H9 (cell line): ENCODE data around the gene TTYH1. TPM values are rescaled to one million over a fixed set of nuclear protein-coding genes. Genes with fewer than 3 reads are reported as not detected.

ENCODE experiments used
- DNase-seq: peaks from one replicate; pipeline ENCODE4 v3.0.0-alpha.2; 2017
- H2AFZ ChIP-seq: one replicate; pipeline ENCODE4 v1.6.1; 2013; ENCODE audit warnings: mild to moderate bottlenecking, low read length, control low read depth, moderate library complexity
- H2AK5ac ChIP-seq: 2 replicates; pipeline ENCODE4 v1.6.1; 2013; ENCODE audit warnings: low read length, control low read depth, mixed read lengths; ENCODE audit not compliant: insufficient read length
- H2BK120ac ChIP-seq: one replicate; pipeline ENCODE4 v1.6.1; 2013; ENCODE audit warnings: low read depth, mild to moderate bottlenecking, low read length, control low read depth, inconsistent platforms; ENCODE audit not compliant: poor library complexity, severe bottlenecking
- H2BK12ac ChIP-seq: 2 replicates; pipeline ENCODE4 v1.6.1; 2013; ENCODE audit warnings: low read length, control low read depth, mixed read lengths, low read depth; ENCODE audit not compliant: insufficient read length
- H2BK15ac ChIP-seq: 2 replicates; pipeline ENCODE4 v1.6.1; 2013; ENCODE audit warnings: low read depth, low read length, control low read depth
- H2BK20ac ChIP-seq: one replicate; pipeline ENCODE4 v1.6.1; 2013; ENCODE audit warnings: low read depth, mild to moderate bottlenecking, low read length, control low read depth, inconsistent platforms; ENCODE audit not compliant: poor library complexity, severe bottlenecking
- H2BK5ac ChIP-seq: 2 replicates; pipeline ENCODE4 v1.6.1; 2013; ENCODE audit warnings: low read length, control low read depth, mixed read lengths; ENCODE audit not compliant: insufficient read length
- H3K14ac ChIP-seq: 2 replicates; pipeline ENCODE4 v1.6.1; 2013; ENCODE audit warnings: low read length, control low read depth; ENCODE audit not compliant: insufficient read depth
- H3K18ac ChIP-seq: 2 replicates; pipeline ENCODE4 v1.6.1; 2013; ENCODE audit warnings: low read depth, mild to moderate bottlenecking, mixed read lengths, low read length, control low read depth; ENCODE audit not compliant: insufficient read length
- H3K23ac ChIP-seq: 2 replicates; pipeline ENCODE4 v1.6.1; 2013; ENCODE audit warnings: low read length, control low read depth, mixed read lengths, low read depth; ENCODE audit not compliant: insufficient read length
- H3K23me2 ChIP-seq: 2 replicates; pipeline ENCODE4 v1.6.1; 2013; ENCODE audit warnings: low read depth, mild to moderate bottlenecking, mixed read lengths, low read length, control low read depth; ENCODE audit not compliant: insufficient read length, poor library complexity, severe bottlenecking
- H3K27ac ChIP-seq: 2 replicates; pipeline ENCODE4 v1.5.1; 2013; ENCODE audit warnings: low read length, control low read depth, mixed read lengths, low read depth; ENCODE audit not compliant: insufficient read length
- H3K27me3 ChIP-seq: 2 replicates; pipeline ENCODE4 v1.6.1; 2013; ENCODE audit warnings: low read length, control low read depth, inconsistent platforms; ENCODE audit not compliant: insufficient read depth
- H3K4ac ChIP-seq: 2 replicates; pipeline ENCODE4 v1.6.1; 2013; ENCODE audit warnings: low read depth, mild to moderate bottlenecking, control low read depth, inconsistent platforms, low read length, moderate library complexity
- H3K4me1 ChIP-seq: 2 replicates; pipeline ENCODE4 v1.6.1; 2013; ENCODE audit warnings: low read length, control low read depth, inconsistent platforms; ENCODE audit not compliant: insufficient read depth
- H3K4me2 ChIP-seq: 2 replicates; pipeline ENCODE4 v1.6.1; 2013; ENCODE audit warnings: low read length, control low read depth, mixed read lengths; ENCODE audit not compliant: insufficient read length, insufficient read depth
- H3K56ac ChIP-seq: 2 replicates; pipeline ENCODE4 v1.6.1; 2013; ENCODE audit warnings: low read depth, mild to moderate bottlenecking, mixed read lengths, low read length, control low read depth; ENCODE audit not compliant: insufficient read length
- H3K79me1 ChIP-seq: 2 replicates; pipeline ENCODE4 v1.6.1; 2013; ENCODE audit warnings: low read depth, mild to moderate bottlenecking, moderate library complexity, low read length, control low read depth, inconsistent platforms; ENCODE audit not compliant: insufficient read depth, poor library complexity, severe bottlenecking
- H3K79me2 ChIP-seq: 2 replicates; pipeline ENCODE4 v1.6.1; 2013; ENCODE audit warnings: low read length, control low read depth, inconsistent platforms; ENCODE audit not compliant: insufficient read depth
- H3K9ac ChIP-seq: 2 replicates; pipeline ENCODE4 v1.6.1; 2013; ENCODE audit warnings: low read length, control low read depth, mixed read lengths; ENCODE audit not compliant: insufficient read length; ENCODE audit errors: extremely low read depth
- H3K9me3 ChIP-seq: one replicate; pipeline ENCODE4 v1.6.1; 2013; ENCODE audit warnings: low read depth, low read length, inconsistent platforms; ENCODE audit not compliant: control insufficient read depth
- H3T11ph ChIP-seq: one replicate; pipeline ENCODE4 v1.6.1; 2013; ENCODE audit warnings: mild to moderate bottlenecking, low read length, control low read depth, inconsistent platforms
- H4K20me1 ChIP-seq: one replicate; pipeline ENCODE4 v1.6.1; 2013; ENCODE audit not compliant: control insufficient read depth, insufficient read length, insufficient read depth
- H4K5ac ChIP-seq: 2 replicates; pipeline ENCODE4 v1.6.1; 2013; ENCODE audit warnings: low read depth, mild to moderate bottlenecking, mixed read lengths, low read length, control low read depth; ENCODE audit not compliant: insufficient read length
- H4K8ac ChIP-seq: replicated peaks from 2 replicates; pipeline ENCODE4 v1.6.1; 2013; ENCODE audit warnings: low read length, control low read depth, mixed read lengths, low read depth; ENCODE audit not compliant: insufficient read length
- H4K91ac ChIP-seq: 2 replicates; pipeline ENCODE4 v1.6.1; 2013; ENCODE audit warnings: low read depth, mild to moderate bottlenecking, moderate library complexity, mixed read lengths, low read length, control low read depth; ENCODE audit not compliant: insufficient read length
- H3K27ac Mint-ChIP-seq, 3 experiments: 2 replicates in 2 of 3; 3 replicates in 1 of 3; pipeline ENCODE4 v1.8.0; 2020 to 2021; ENCODE audit warnings: mixed read lengths in 3 of 3, mild to moderate bottlenecking in 1 of 3, moderate library complexity in 1 of 3
- H3K27me3 Mint-ChIP-seq: 2 replicates; pipeline ENCODE4 v1.8.0; 2021; ENCODE audit warnings: low read depth, mild to moderate bottlenecking, moderate library complexity, mixed read lengths
- H3K36me3 Mint-ChIP-seq, 3 experiments: 2 replicates in 2 of 3; 3 replicates in 1 of 3; pipeline ENCODE4 v1.8.0; 2020 to 2021; ENCODE audit warnings: low read depth in 3 of 3, mixed read lengths in 3 of 3; ENCODE audit not compliant: insufficient read depth in 1 of 3
- H3K4me1 Mint-ChIP-seq, 2 experiments: 2 replicates each; pipeline ENCODE4 v1.8.0; 2020; ENCODE audit warnings: mixed read lengths in 2 of 2
- H3K4me3 Mint-ChIP-seq, 2 experiments: 2 replicates in 1 of 2; 3 replicates in 1 of 2; pipeline ENCODE4 v1.8.0; 2020 to 2021; ENCODE audit warnings: mild to moderate bottlenecking in 2 of 2, mixed read lengths in 2 of 2, moderate library complexity in 1 of 2
- H3K9me3 Mint-ChIP-seq, 2 experiments: 2 replicates in 1 of 2; 3 replicates in 1 of 2; pipeline ENCODE4 v1.8.0; 2020; ENCODE audit warnings: mild to moderate bottlenecking in 2 of 2, mixed read lengths in 2 of 2, moderate library complexity in 1 of 2
- WGBS: extraction: QIAGEN DNeasy Blood & Tissue Kit; methylation state at CpG from one replicate; pipeline ENCODE4 v1.1.7; 2013; ENCODE audit warnings: missing lambda C conversion rate, low lambda C conversion rate, mixed read lengths; ENCODE audit not compliant: insufficient read length; ENCODE audit errors: extremely low coverage; 5-methylcytosine and 5-hydroxymethylcytosine counted together
- total RNA-seq: library from RNA; stranded (reverse); gene quantifications from 2 replicates; pipeline ENCODE4 v1.2.1, GENCODE V29; 2021
- TF ChIP-seq, protein P1 (sequence below): fragments of 200-600 bp; sonication (generic); conservative IDR thresholded peaks from 3 replicates; pipeline ENCODE4 v1.8.0; 2021; ENCODE audit warnings: antibody characterized with exemption, mild to moderate bottlenecking

The TTYH1 gene
- total RNA-seq, 1 experiment from 2014 or later: 47.1 TPM

DNA sequence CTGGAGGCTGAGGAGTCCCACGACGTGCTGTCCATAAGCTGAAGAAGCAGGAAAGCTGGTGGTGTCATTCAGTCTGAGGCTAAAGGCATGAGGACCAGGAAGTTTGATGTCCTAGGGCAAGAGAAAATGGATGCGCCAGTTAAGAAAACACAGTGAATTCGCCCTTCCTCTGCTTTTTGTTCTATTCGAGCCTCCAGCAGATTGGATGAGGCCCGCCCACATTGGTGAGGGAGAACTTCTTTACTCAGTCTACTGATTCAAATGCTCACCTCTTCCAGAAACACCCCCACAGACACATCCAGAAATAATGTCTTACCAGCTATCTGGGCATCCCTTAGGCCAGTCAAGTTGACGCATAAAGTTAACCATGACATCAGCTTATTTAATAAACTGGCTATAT is 7.5 kb upstream of the TTYH1 start:
- Histone ChIP-seq H3K9ac (no peak overlapping the region), H2BK20ac (no peak overlapping the region), H3K79me2 (no peaks in the 10 kb centered on the region), H3K79me1 (no peaks in the 10 kb centered on the region), H3K9me3 (no peaks in the 10 kb centered on the region), H4K5ac (no peak overlapping the region), H3K14ac (no peak overlapping the region), H2BK120ac (no peak overlapping the region), H3K4me2 (no peak overlapping the region), H3K4ac (no peak overlapping the region), H4K8ac (no peak overlapping the region), H2BK12ac (no peak overlapping the region), H2AFZ (no peak overlapping the region), H3K56ac (no peak overlapping the region), H3K27me3 (no peaks in the 10 kb centered on the region), H3K23me2 (no peaks in the 10 kb centered on the region), H3K23ac (no peak overlapping the region), H3K4me1 (no peaks in the 10 kb centered on the region; the same call in 1 of the 2 replicates), H4K20me1 (no peaks in the 10 kb centered on the region), H3T11ph (no peak overlapping the region), H2BK5ac (no peak overlapping the region), H4K91ac (no peak overlapping the region), H2AK5ac (no peak overlapping the region), H3K27ac (no peak overlapping the region), H2BK15ac (no peak overlapping the region), H3K18ac (no peak overlapping the region)
- Mint-ChIP-seq H3K27ac (no peak overlapping the region), H3K9me3 (peaks cover 17 to 77% of the 10 kb centered on the region in 2 experiments), H3K36me3 (peaks cover 0 to 5% (median 3%) of the 10 kb centered on the region in 3 experiments; a peak in 4 of 7 replicates), H3K4me3 (no peak overlapping the region), H3K4me1 (peaks cover 15% of the 10 kb centered on the region in 2 experiments), H3K27me3 (peaks cover 77% of the 10 kb centered on the region)
- TF ChIP-seq, protein P1, sequence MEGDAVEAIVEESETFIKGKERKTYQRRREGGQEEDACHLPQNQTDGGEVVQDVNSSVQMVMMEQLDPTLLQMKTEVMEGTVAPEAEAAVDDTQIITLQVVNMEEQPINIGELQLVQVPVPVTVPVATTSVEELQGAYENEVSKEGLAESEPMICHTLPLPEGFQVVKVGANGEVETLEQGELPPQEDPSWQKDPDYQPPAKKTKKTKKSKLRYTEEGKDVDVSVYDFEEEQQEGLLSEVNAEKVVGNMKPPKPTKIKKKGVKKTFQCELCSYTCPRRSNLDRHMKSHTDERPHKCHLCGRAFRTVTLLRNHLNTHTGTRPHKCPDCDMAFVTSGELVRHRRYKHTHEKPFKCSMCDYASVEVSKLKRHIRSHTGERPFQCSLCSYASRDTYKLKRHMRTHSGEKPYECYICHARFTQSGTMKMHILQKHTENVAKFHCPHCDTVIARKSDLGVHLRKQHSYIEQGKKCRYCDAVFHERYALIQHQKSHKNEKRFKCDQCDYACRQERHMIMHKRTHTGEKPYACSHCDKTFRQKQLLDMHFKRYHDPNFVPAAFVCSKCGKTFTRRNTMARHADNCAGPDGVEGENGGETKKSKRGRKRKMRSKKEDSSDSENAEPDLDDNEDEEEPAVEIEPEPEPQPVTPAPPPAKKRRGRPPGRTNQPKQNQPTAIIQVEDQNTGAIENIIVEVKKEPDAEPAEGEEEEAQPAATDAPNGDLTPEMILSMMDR: no peak
- DNase-seq: no peak
- no CpG with 5 or more reads among the region's 7 CpGs for WGBS
